GM10266 (cell line): ENCODE data around the gene TMEM254.

Source experiments
- DNase-seq: peaks from one replicate; pipeline ENCODE4 v3.0.0; 2012; ENCODE audit errors: extremely low spot score
- CTCF ChIP-seq: IDR thresholded peaks from 2 replicates; pipeline ENCODE4 v1.5.1; 2012; ENCODE audit warnings: mild to moderate bottlenecking, low read depth; ENCODE audit not compliant: control insufficient read depth, insufficient read depth; ENCODE audit errors: missing control alignments

TMEM254 gene

GRCh38 chr10:80104066-80104926 is 25.8 kb downstream of the TMEM254 start:
- DNase-seq, result peak; percentile 48
- no peak for TF ChIP-seq CTCF

GRCh38 chr10:80108576-80109239 is 30.2 kb downstream of the TMEM254 start:
- no peak for DNase-seq
- TF ChIP-seq CTCF, result no peak

GRCh38 chr10:80110986-80111385 is 32.5 kb downstream of the TMEM254 start:
- TF ChIP-seq CTCF, result no peak
- no peak for DNase-seq

DNA sequence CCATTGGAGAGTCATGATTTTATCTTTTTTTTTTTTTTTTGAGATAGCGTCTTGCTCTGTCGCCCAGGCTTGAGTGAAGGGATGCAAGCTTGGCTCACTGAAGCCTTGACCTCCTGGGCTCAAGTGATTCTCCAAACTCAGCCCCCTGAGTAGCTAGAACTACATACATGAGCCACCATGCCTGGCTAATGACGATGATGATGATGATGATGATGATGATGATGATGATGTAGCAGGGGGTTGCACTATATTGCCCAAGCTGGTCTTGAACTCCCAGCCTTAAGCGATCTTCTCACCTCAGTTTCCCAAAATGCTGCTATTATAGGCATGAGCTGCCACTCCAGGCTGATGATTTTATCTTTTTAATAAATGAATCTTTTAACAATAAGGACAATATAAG is 40.2 kb downstream of the TMEM254 start:
- DNase-seq, result no peak

DNA sequence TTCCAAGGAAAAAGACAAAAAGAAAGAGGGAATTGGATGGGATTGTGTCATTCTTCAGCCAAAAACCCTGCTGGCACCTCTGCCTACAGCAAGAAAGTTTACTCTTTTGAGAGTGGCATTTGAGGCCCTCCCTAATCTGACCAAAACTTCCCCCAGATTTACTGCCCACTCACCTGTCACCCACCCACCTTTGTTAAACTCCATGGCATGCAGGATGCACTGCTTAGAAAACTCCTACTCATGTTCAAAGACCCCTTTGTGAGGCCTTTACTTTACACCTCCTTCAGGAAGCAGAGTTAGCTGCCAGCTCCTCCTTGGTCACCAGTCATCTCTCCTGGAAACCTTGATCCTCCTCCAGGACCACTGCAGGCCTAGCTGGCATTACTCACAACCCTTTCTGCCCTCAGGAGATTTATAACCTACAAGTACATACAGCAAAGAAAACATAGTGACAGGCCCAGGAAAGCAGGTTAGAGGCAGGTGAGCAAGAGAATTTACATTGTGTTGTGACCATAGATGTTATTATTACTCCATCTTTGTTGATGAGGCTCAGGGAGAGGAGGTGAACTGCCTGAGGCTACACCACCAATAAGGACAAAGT is 43.7 kb downstream of the TMEM254 start:
- no peak for DNase-seq
- no peak for TF ChIP-seq CTCF

More for the DNA sequence above, 40.2 kb downstream of the TMEM254 start:
- TF ChIP-seq CTCF, result no peak

DNA sequence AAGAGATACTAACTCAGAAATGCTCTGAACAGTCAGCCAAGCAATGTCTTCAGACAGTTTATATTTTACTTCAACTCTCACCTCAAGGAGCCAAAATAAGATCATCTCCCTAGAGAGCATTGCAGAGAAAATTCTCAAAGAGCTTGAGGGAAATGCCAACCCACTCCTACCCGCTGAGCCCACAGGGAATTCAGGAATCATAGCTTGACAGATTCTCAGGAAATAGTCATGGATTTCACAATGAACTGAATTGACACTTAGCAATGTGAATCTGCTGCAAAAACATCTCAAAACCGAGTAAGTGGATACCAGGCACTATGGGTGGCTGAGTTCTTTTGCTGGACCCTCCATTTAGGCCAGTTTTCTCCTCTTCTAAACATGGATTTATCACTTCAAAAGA is 44.3 kb downstream of the TMEM254 start:
- no peak for TF ChIP-seq CTCF
- DNase-seq, result no peak

GRCh38 chr10:80126876-80127275 is 48.4 kb downstream of the TMEM254 start:
- no peak for DNase-seq
- TF ChIP-seq CTCF, result no peak
